ENCODE data around the gene TBC1D30. TPM values are rescaled to one million over a fixed set of nuclear protein-coding genes. Genes with fewer than 3 reads are reported as not detected.
A peak's percentile ranks its signal among the peaks of the same experiment; 100 is the strongest.

Gene TBC1D30
- total RNA-seq, 1 experiment from 2014 or later = 10.8 TPM

DNA sequence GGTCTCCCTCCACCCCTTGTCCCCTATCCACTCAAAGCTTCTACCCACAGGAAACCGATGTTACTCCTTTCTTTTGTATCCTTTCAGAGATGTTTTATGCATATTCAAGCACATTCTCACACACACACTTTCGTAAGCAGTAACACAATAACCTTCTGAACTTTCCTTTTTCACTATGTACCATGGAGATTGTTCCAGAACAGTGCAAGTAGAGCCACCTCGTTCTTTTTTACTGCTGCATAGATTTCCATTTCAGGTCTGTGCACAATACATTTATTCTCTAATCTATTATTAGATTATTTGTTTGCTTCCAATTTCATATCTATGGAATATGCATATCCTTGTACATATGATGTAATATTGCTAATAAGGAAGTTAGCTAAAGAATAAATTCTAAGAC is 60.3 kb downstream of the TBC1D30 start:
- Mint-ChIP-seq H3K27ac (ENCODE audit: unreplicated experiment) (no peak overlapping the region), H3K36me3 (ENCODE audit: insufficient read depth, unreplicated experiment) (peaks cover 4% of the 10 kb centered on the region), H3K9me3 (ENCODE audit: unreplicated experiment) (no peaks in the 10 kb centered on the region), H3K27me3 (ENCODE audit: insufficient read depth, unreplicated experiment) (no peaks in the 10 kb centered on the region), H3K4me3 (ENCODE audit: unreplicated experiment) (no peak overlapping the region), H3K4me1 (ENCODE audit: low read depth, unreplicated experiment) (peaks cover 30% of the 10 kb centered on the region)
- Histone ChIP-seq H3K9me3 (no peaks in the 10 kb centered on the region), H3K27me3 (replicated peaks; ENCODE audit: control insufficient read depth, insufficient read depth, low read length) (no peaks in the 10 kb centered on the region), H3K4me3 (ENCODE audit: low read depth, low read length) (no peak overlapping the region), H3K36me3 (ENCODE audit: control insufficient read depth, insufficient read depth, low read length) (no peaks in the 10 kb centered on the region), H3K4me1 (peaks cover 35% of the 10 kb centered on the region)
- POLR2A ChIA-PET = no interaction called here
- TF ChIP-seq, protein P1, sequence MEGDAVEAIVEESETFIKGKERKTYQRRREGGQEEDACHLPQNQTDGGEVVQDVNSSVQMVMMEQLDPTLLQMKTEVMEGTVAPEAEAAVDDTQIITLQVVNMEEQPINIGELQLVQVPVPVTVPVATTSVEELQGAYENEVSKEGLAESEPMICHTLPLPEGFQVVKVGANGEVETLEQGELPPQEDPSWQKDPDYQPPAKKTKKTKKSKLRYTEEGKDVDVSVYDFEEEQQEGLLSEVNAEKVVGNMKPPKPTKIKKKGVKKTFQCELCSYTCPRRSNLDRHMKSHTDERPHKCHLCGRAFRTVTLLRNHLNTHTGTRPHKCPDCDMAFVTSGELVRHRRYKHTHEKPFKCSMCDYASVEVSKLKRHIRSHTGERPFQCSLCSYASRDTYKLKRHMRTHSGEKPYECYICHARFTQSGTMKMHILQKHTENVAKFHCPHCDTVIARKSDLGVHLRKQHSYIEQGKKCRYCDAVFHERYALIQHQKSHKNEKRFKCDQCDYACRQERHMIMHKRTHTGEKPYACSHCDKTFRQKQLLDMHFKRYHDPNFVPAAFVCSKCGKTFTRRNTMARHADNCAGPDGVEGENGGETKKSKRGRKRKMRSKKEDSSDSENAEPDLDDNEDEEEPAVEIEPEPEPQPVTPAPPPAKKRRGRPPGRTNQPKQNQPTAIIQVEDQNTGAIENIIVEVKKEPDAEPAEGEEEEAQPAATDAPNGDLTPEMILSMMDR (IDR thresholded peaks at IDR 0.05; ENCODE audit: insufficient read depth in 1 of 2, low read depth in 1 of 2, low read length in 1 of 2, severe bottlenecking in 1 of 2, unreplicated experiment in 1 of 2) = no peak
- CTCF ChIA-PET = interaction anchor here (0.8 to 1.2 kb wide), 2 partner anchors 83 to 222 kb away, joined by 4 read pairs; no protein-coding TSS in a partner anchor
- DNase-seq = no peak
- no TSS peak for BruUV-seq (replicated peaks)
- intact Hi-C loops (cut with micrococcal nuclease; ENCODE audit: unreplicated experiment) = no loop called here

DNA sequence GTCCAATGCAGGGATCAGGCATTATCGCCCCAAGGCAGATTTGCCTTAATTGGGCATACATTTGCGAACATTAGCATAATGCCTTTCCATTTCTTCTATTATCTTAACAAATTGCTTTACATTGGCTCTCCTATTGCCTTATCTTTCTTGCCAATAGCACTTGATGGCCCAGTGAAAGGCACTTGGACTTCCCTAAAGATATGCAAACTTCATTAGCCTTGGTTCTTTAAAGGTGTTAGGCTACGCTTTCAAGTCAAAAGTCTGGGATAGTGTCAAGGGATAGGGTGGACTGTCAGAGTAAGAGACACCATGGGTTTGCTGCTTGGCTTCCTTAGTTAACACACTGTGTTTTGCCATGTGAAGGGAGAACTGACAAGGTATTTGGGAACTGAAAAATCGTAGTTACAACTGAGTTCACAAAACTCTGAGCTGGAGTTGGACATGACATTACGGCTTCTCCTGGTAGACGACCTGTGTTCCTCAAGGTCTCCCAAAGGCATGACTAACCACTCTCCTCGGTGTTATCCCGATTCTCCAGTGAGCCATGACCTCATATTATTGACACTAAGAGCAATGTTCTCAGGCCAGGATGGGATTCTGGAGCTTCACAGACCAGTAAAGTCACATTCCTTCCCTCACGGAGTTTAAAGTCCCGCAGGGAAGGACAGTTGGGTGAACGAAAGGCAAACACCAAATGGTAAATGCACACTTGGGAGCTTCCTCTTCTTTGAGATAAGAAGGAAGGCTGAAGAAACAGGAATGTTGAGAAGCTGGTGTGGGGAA is 65.2 kb downstream of the TBC1D30 start:
- H3K4me1 Mint-ChIP-seq (ENCODE audit: low read depth, unreplicated experiment) = peaks cover 28% of the 10 kb centered on the region
- no peaks in the 10 kb centered on the region for H3K27me3 Mint-ChIP-seq (ENCODE audit: insufficient read depth, unreplicated experiment)
- peak overlapping the region; percentile 73 for H3K4me3 Mint-ChIP-seq (ENCODE audit: unreplicated experiment)

DNA sequence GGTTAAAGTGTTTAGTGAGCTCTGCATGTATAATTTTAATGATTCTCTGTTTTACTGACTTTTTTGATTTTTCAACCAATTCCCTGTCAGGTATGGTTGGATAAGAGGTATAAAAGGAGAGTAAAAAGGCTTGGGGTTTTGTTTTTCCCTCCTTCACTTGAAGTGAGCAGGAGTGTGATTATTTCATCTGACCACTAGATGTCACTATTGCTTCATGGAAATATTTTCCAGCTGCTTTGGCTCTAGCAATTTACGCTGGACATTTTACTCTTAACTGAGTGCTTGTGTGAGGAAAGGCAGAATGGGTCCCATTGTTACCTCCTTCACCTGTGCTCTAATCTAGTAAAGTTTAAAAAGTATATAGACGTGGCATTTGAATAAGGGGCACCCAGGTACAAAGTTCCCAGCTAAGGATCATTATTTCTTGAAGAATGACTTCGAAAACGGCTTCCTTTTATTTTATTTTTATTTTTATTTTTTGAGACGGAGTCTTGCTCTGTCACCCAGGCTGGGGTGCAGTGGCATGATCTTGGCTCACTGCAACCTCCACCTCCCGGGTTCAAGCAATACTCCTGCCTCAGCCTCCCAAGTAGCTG is 66.5 kb downstream of the TBC1D30 start:
- no peaks in the 10 kb centered on the region for H3K9me3 ChIP-seq
- TF ChIP-seq, protein P1 (IDR thresholded peaks at IDR 0.05; ENCODE audit: insufficient read depth in 1 of 2, low read depth in 1 of 2, low read length in 1 of 2, severe bottlenecking in 1 of 2, unreplicated experiment in 1 of 2) = peak; percentile 53 to 81
- H3K4me3 ChIP-seq (ENCODE audit: low read depth, low read length) = peak overlapping the region; percentile 18
- H3K36me3 Mint-ChIP-seq (ENCODE audit: insufficient read depth, unreplicated experiment) = peaks cover 4% of the 10 kb centered on the region
- intact Hi-C loops (cut with micrococcal nuclease; ENCODE audit: unreplicated experiment) = loop anchor here (1.0 to 5.0 kb wide), 9 partner anchors 80 to 988 kb away; no protein-coding TSS in a partner anchor
- H3K36me3 ChIP-seq (ENCODE audit: control insufficient read depth, insufficient read depth, low read length) = no peaks in the 10 kb centered on the region
- no peaks in the 10 kb centered on the region for H3K27me3 Mint-ChIP-seq (ENCODE audit: insufficient read depth, unreplicated experiment)
- peak overlapping the region; percentile 73 for H3K4me3 Mint-ChIP-seq (ENCODE audit: unreplicated experiment)
- no peaks in the 10 kb centered on the region for H3K9me3 Mint-ChIP-seq (ENCODE audit: unreplicated experiment)
- no peaks in the 10 kb centered on the region for H3K27me3 ChIP-seq (replicated peaks; ENCODE audit: control insufficient read depth, insufficient read depth, low read length)
- H3K4me1 ChIP-seq = peaks cover 45% of the 10 kb centered on the region
- BruUV-seq (replicated peaks) = no TSS peak
- H3K4me1 Mint-ChIP-seq (ENCODE audit: low read depth, unreplicated experiment) = peaks cover 28% of the 10 kb centered on the region
- POLR2A ChIA-PET = interaction anchor here (1.4 kb wide), 1 partner anchor 216 kb away, joined by 4 read pairs; no protein-coding TSS in a partner anchor
- CTCF ChIA-PET = interaction anchor here (1.0 to 3.5 kb wide), 7 partner anchors 56 to 341 kb away, joined by 3 to 28 read pairs (median 6); no protein-coding TSS in a partner anchor
- H3K27ac Mint-ChIP-seq (ENCODE audit: unreplicated experiment) = peak overlapping the region; percentile 82
- DNase-seq = peak in 1 of 2 experiments; percentile 65

More for the DNA sequence above, 65.2 kb downstream of the TBC1D30 start:
- H3K27me3 ChIP-seq (replicated peaks; ENCODE audit: control insufficient read depth, insufficient read depth, low read length) = no peaks in the 10 kb centered on the region
- no peaks in the 10 kb centered on the region for H3K36me3 ChIP-seq (ENCODE audit: control insufficient read depth, insufficient read depth, low read length)
- DNase-seq = peak; percentile 91 to 94
- POLR2A ChIA-PET = interaction anchor here (0.6 to 1.4 kb wide), 3 partner anchors 217 to 1173 kb away, joined by 4 to 5 read pairs (median 5); partner anchors contain the start of gene LEMD3
- H3K9me3 ChIP-seq = no peaks in the 10 kb centered on the region
- Mint-ChIP-seq H3K9me3 (ENCODE audit: unreplicated experiment) (no peaks in the 10 kb centered on the region), H3K36me3 (ENCODE audit: insufficient read depth, unreplicated experiment) (peaks cover 4% of the 10 kb centered on the region), H3K27ac (ENCODE audit: unreplicated experiment) (peak overlapping the region; percentile 82)
- peaks cover 45% of the 10 kb centered on the region for H3K4me1 ChIP-seq
- intact Hi-C loops (cut with micrococcal nuclease; ENCODE audit: unreplicated experiment) = loop anchor here (1.0 to 5.0 kb wide), 6 partner anchors 79 to 989 kb away; no protein-coding TSS in a partner anchor
- H3K4me3 ChIP-seq (ENCODE audit: low read depth, low read length) = no peak overlapping the region
- TF ChIP-seq, protein P1 (IDR thresholded peaks at IDR 0.05; ENCODE audit: insufficient read depth in 1 of 2, low read depth in 1 of 2, low read length in 1 of 2, severe bottlenecking in 1 of 2, unreplicated experiment in 1 of 2) = no peak
- BruUV-seq (replicated peaks) = TSS peak; percentile 96
- CTCF ChIA-PET = interaction anchor here (0.9 to 3.5 kb wide), 7 partner anchors 55 to 343 kb away, joined by 3 to 28 read pairs (median 7); no protein-coding TSS in a partner anchor

Data from Caco-2 (cell line).